Tibial artery (tissue), 4 donors: ENCODE results near the gene CNTN2.

Source experiments
- DNase-seq, 2 donors: peaks; one replicate each; pipeline ENCODE4 v3.0.0-alpha.2; 2019
- H3K27ac ChIP-seq, 2 donors: fragments of 200-600 bp; sonication (generic) in 1 of 2; 1 replicate in 1 of 2; 2 replicates in 1 of 2; pipeline ENCODE4 v1.5.1; 2018 to 2019; ENCODE audit warnings: mild to moderate bottlenecking in 1 of 2
- H3K27me3 ChIP-seq, 2 donors: fragments of 200-600 bp; sonication (generic) in 1 of 2; one replicate each; pipeline versions ENCODE4 v1.5.1 to v1.6.0; 2016 to 2019
- H3K36me3 ChIP-seq, 3 donors: fragments of 200-600 bp; sonication (generic) in 2 of 3; one replicate each; pipeline ENCODE4 v1.5.1; 2016 to 2019; ENCODE audit warnings: mild to moderate bottlenecking in 2 of 3
- H3K4me1 ChIP-seq, 4 donors: fragments of 200-600 bp; sonication (generic) in 2 of 4; 1 replicate in 3 of 4; 2 replicates in 1 of 4; pipeline ENCODE4 v1.5.1; 2016 to 2019
- H3K4me3 ChIP-seq, 2 donors: fragments of 200-600 bp; sonication (generic) in 1 of 2; 1 replicate in 1 of 2; 2 replicates in 1 of 2; pipeline ENCODE4 v1.5.1; 2018 to 2019; ENCODE audit warnings: mild to moderate bottlenecking in 2 of 2
- H3K9me3 ChIP-seq, 3 donors: fragments of 200-600 bp; sonication (generic) in 1 of 3; one replicate each; pipeline ENCODE4 v1.5.1; 2016 to 2019
- CTCF ChIP-seq, 2 experiments: fragments of 200-600 bp in 1 of 2; fragments of 450-650 bp in 1 of 2; IDR thresholded peaks; one replicate each; pipeline ENCODE4 v1.5.1; 2017 to 2019; ENCODE audit warnings: antibody characterized with exemption in 2 of 2, mild to moderate bottlenecking in 1 of 2, moderate library complexity in 1 of 2
- intact Hi-C: fragments of 100-400 bp; cut with DNase I; formaldehyde crosslinking; loops from one replicate; pipeline ENCODE4 v1.15.0; 2023; ENCODE audit warnings: low total_unique reads

The CNTN2 gene

GRCh38 chr1:205016584-205016983 is 26.4 kb upstream of the CNTN2 start:
- Histone ChIP-seq H3K36me3 (peaks cover 0 to 19% (median 0%) of the 10 kb centered on the region in 3 donors), H3K27ac (no peak overlapping the region), H3K9me3 (no peaks in the 10 kb centered on the region), H3K4me3 (no peak overlapping the region), H3K27me3 (no peaks in the 10 kb centered on the region), H3K4me1 (peaks cover 0 to 8% (median 0%) of the 10 kb centered on the region in 4 donors)
- intact Hi-C loops = no loop called here
- TF ChIP-seq CTCF (IDR thresholded peaks at IDR 0.05) = no peak
- no peak for DNase-seq

GRCh38 chr1:205017001-205017400 is 26.0 kb upstream of the CNTN2 start:
- no peaks in the 10 kb centered on the region for H3K9me3 ChIP-seq
- intact Hi-C loops = no loop called here
- peaks cover 0 to 19% (median 0%) of the 10 kb centered on the region in 3 donors for H3K36me3 ChIP-seq
- H3K27me3 ChIP-seq = no peaks in the 10 kb centered on the region
- no peak overlapping the region for H3K4me3 ChIP-seq
- no peak overlapping the region for H3K27ac ChIP-seq
- DNase-seq = no peak
- TF ChIP-seq CTCF (IDR thresholded peaks at IDR 0.05) = no peak
- peaks cover 0 to 8% (median 0%) of the 10 kb centered on the region in 4 donors for H3K4me1 ChIP-seq

- peaks cover 0 to 8% (median 0%) of the 10 kb centered on the region in 4 donors for H3K4me1 ChIP-seq
- no peaks in the 10 kb centered on the region for H3K9me3 ChIP-seq
- TF ChIP-seq CTCF (IDR thresholded peaks at IDR 0.05) = no peak
- peaks cover 0 to 19% (median 0%) of the 10 kb centered on the region in 3 donors for H3K36me3 ChIP-seq
- intact Hi-C loops = no loop called here
- H3K27ac ChIP-seq = no peak overlapping the region
- H3K4me3 ChIP-seq = no peak overlapping the region
- H3K27me3 ChIP-seq = no peaks in the 10 kb centered on the region
- no peak for DNase-seq
Measured at GRCh38 chr1:205017766-205018165, 25.2 kb upstream of the CNTN2 start.

DNA sequence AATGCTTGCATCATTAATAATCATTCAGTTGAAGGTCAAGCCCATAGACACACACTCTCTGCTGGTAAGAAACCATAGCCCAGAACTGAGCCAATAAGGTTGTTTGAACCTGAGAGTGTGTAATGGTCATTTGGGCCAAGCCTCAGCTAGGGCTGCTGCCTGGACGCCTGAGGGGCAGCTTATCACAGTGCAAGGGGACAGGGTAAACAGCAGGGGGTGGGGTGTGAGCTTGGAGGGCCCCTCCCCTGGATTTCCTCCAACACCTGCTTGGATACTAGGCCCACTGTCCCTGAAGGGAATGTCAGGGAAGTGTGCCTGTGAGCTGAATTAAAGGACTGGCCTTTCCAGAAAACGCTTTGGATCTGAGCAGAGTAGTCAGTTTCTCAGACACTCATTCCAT is 24.6 kb upstream of the CNTN2 start:
- peaks cover 0 to 19% (median 0%) of the 10 kb centered on the region in 3 donors for H3K36me3 ChIP-seq
- TF ChIP-seq CTCF (IDR thresholded peaks at IDR 0.05) = no peak
- DNase-seq = no peak

DNA sequence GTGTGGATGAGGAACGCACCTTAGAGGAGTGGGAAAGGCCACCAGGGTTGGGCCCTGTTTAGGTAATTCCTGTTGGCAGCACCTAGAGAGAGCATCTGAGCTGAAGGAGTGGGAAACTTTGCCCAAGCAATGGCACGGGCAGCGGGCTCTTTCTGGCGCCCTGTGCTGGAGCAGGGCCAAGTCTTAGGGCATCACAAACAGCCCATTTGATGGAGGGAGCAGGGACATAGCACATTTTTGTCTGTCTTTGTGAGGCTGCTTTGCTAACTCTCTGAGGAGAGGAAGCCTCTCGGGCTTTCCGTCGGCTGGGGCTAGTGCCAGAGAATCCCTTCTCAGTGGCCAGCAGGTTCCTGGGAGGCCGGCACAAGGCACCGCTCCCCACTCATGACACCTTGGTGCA is 22.5 kb upstream of the CNTN2 start:
- H3K36me3 ChIP-seq = peaks cover 0 to 19% (median 0%) of the 10 kb centered on the region in 3 donors
- H3K27ac ChIP-seq = no peak overlapping the region
- no peak for DNase-seq
- H3K27me3 ChIP-seq = no peaks in the 10 kb centered on the region
- no peaks in the 10 kb centered on the region for H3K9me3 ChIP-seq
- TF ChIP-seq CTCF (IDR thresholded peaks at IDR 0.05) = no peak
- intact Hi-C loops = no loop called here
- no peak overlapping the region for H3K4me3 ChIP-seq
- no peaks in the 10 kb centered on the region for H3K4me1 ChIP-seq

More for the DNA sequence above, 24.6 kb upstream of the CNTN2 start:
- Histone ChIP-seq H3K27me3 (no peaks in the 10 kb centered on the region), H3K9me3 (no peaks in the 10 kb centered on the region), H3K27ac (no peak overlapping the region), H3K4me3 (no peak overlapping the region), H3K4me1 (peaks cover 0 to 8% (median 0%) of the 10 kb centered on the region in 4 donors)
- intact Hi-C loops = no loop called here

- intact Hi-C loops = no loop called here
- DNase-seq = no peak
- H3K4me1 ChIP-seq = no peaks in the 10 kb centered on the region
- H3K27ac ChIP-seq = no peak overlapping the region
- H3K4me3 ChIP-seq = no peak overlapping the region
- H3K36me3 ChIP-seq = no peaks in the 10 kb centered on the region
- H3K27me3 ChIP-seq = peaks cover 0 to 6% of the 10 kb centered on the region in 2 donors
- no peaks in the 10 kb centered on the region for H3K9me3 ChIP-seq
- TF ChIP-seq CTCF (IDR thresholded peaks at IDR 0.05) = no peak
Measured at GRCh38 chr1:205024679-205025078, 18.3 kb upstream of the CNTN2 start.
